ENCODE data around the gene CCL28.

Gene CCL28

DNA sequence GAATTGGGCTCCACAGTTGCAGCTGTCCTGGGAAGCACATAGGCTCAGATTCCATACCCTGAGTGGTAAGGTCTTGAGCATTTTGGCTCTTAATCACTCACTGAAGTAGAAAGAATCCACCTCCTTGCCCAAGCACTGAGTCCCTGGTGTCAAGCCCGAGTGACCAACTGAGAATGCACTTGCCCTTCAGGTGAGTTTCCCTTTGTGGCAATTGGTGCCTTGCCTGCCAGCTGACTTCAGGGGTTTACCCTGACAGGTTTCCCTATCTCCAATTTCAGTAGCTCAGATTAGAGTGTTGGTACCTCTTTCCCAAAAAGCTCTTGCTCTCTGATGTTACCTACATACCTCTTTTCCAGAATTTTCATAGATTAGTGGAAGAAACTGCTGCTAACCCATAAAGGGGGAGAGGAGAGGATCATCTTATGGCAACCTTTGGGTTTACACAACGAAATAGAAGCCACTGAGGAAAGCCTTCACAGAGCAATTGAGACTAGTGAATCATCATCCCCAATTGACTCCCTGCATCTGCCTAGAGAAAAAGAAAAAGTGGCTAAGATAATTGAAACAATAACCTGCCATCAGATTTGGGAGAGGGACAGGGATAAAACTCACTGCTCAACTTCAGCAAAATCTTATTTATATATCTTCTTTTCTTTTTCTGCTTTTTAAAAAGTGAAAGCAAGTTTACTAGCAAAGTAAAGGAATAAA, 48.6 kb downstream of the CCL28 start:
- no peak overlapping the region for H3K4me3 ChIP-seq (ENCODE audit: insufficient read depth, low read length, poor library complexity, severe bottlenecking)
- H4K20me1 ChIP-seq (ENCODE audit: low read depth, low read length) = no peaks in the 10 kb centered on the region
- H3F3A ChIP-seq (ENCODE audit: insufficient read depth) = no peaks in the 10 kb centered on the region
- no peaks in the 10 kb centered on the region for H3K79me2 ChIP-seq (ENCODE audit: insufficient read depth, low read length)
- no peak overlapping the region for H2AFZ ChIP-seq (ENCODE audit: low read depth, low read length, severe bottlenecking)
- H3K9me2 ChIP-seq (replicated peaks; ENCODE audit: insufficient read depth, low read length) = no peaks in the 10 kb centered on the region
- no peak overlapping the region for H3K4me2 ChIP-seq (ENCODE audit: low read depth, low read length, poor library complexity, severe bottlenecking)
- TF ChIP-seq CTCF (IDR thresholded peaks at IDR 0.05; ENCODE audit: insufficient read depth, low read length, poor library complexity, severe bottlenecking) (no peak), EZH2phosphoT487 (conservative IDR thresholded peaks at IDR 0.05; ENCODE audit: low read length) (no peak)
- H3K9me3 ChIP-seq (ENCODE audit: insufficient read depth, low read length) = peaks cover 6% of the 10 kb centered on the region; the same call in 1 of the 2 replicates
- no peaks in the 10 kb centered on the region for H3K27me3 ChIP-seq (ENCODE audit: low read length)
- H3K9ac ChIP-seq (ENCODE audit: low read length) = no peak overlapping the region
- no peaks in the 10 kb centered on the region for H3K36me3 ChIP-seq (ENCODE audit: low read length)
- no peak overlapping the region for H3K27ac ChIP-seq (ENCODE audit: low read depth, low read length)

- TF ChIP-seq CTCF (IDR thresholded peaks at IDR 0.05; ENCODE audit: insufficient read depth, low read length, poor library complexity, severe bottlenecking) (no peak), EZH2phosphoT487 (conservative IDR thresholded peaks at IDR 0.05; ENCODE audit: low read length) (no peak)
- Histone ChIP-seq H3K9me3 (ENCODE audit: insufficient read depth, low read length) (peaks cover 6% of the 10 kb centered on the region; the same call in 1 of the 2 replicates), H3K4me2 (ENCODE audit: low read depth, low read length, poor library complexity, severe bottlenecking) (no peak overlapping the region)
Observed at GRCh38 chr5:43362725-43363435, 49.3 kb downstream of the CCL28 start.

DNA sequence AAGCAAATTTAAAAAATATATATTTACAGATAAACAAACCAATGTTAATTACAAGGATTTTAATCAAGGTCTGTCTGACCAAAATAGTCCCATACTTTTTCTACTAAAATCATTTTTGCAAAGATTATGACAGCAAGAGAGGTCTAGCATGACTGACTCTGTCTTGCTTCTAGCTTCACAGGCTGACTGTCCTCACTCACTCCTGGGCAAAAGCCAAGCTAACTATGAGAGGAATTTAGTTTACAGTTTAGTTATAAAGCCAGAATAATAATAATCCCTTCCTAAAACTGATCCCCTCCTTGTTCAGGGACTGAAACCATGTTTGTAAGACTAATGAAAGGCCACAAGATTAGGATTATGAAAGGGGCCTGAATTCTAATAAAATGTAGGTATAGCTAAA, 53.5 kb downstream of the CCL28 start:
- H3K4me2 ChIP-seq (ENCODE audit: low read depth, low read length, poor library complexity, severe bottlenecking) = no peak overlapping the region
- H3F3A ChIP-seq (ENCODE audit: insufficient read depth) = no peaks in the 10 kb centered on the region
- H3K79me2 ChIP-seq (ENCODE audit: insufficient read depth, low read length) = no peaks in the 10 kb centered on the region
- no peak overlapping the region for H2AFZ ChIP-seq (ENCODE audit: low read depth, low read length, severe bottlenecking)
- TF ChIP-seq CTCF (IDR thresholded peaks at IDR 0.05; ENCODE audit: insufficient read depth, low read length, poor library complexity, severe bottlenecking) (no peak), EZH2phosphoT487 (conservative IDR thresholded peaks at IDR 0.05; ENCODE audit: low read length) (no peak)
- H3K9me3 ChIP-seq (ENCODE audit: insufficient read depth, low read length) = peaks cover 6% of the 10 kb centered on the region; the same call in 1 of the 2 replicates
- no peaks in the 10 kb centered on the region for H3K36me3 ChIP-seq (ENCODE audit: low read length)
- no peaks in the 10 kb centered on the region for H4K20me1 ChIP-seq (ENCODE audit: low read depth, low read length)
- H3K9ac ChIP-seq (ENCODE audit: low read length) = no peak overlapping the region
- no peak overlapping the region for H3K27ac ChIP-seq (ENCODE audit: low read depth, low read length)
- no peaks in the 10 kb centered on the region for H3K27me3 ChIP-seq (ENCODE audit: low read length)
- no peak overlapping the region for H3K4me3 ChIP-seq (ENCODE audit: insufficient read depth, low read length, poor library complexity, severe bottlenecking)
- H3K9me2 ChIP-seq (replicated peaks; ENCODE audit: insufficient read depth, low read length) = no peaks in the 10 kb centered on the region

More at GRCh38 chr5:43362725-43363435, 49.3 kb downstream of the CCL28 start:
- no peak overlapping the region for H3K27ac ChIP-seq (ENCODE audit: low read depth, low read length)
- H3K27me3 ChIP-seq (ENCODE audit: low read length) = no peaks in the 10 kb centered on the region
- no peak overlapping the region for H3K9ac ChIP-seq (ENCODE audit: low read length)
- no peaks in the 10 kb centered on the region for H3K9me2 ChIP-seq (replicated peaks; ENCODE audit: insufficient read depth, low read length)
- no peaks in the 10 kb centered on the region for H3F3A ChIP-seq (ENCODE audit: insufficient read depth)
- H3K36me3 ChIP-seq (ENCODE audit: low read length) = no peaks in the 10 kb centered on the region
- H3K79me2 ChIP-seq (ENCODE audit: insufficient read depth, low read length) = no peaks in the 10 kb centered on the region
- H4K20me1 ChIP-seq (ENCODE audit: low read depth, low read length) = no peaks in the 10 kb centered on the region
- no peak overlapping the region for H3K4me3 ChIP-seq (ENCODE audit: insufficient read depth, low read length, poor library complexity, severe bottlenecking)
- H2AFZ ChIP-seq (ENCODE audit: low read depth, low read length, severe bottlenecking) = no peak overlapping the region
